Skeletal muscle satellite cell (primary cell): ENCODE results near the gene FXYD1.
A peak's percentile ranks its signal among the peaks of the same experiment; 100 is the strongest.

Experiments
- H3K27me3 ChIP-seq: 2 replicates; pipeline ENCODE4 v1.7.0; 2013; ENCODE audit warnings: low read length; ENCODE audit not compliant: control insufficient read depth, insufficient read depth
- H3K36me3 ChIP-seq: 2 replicates; pipeline ENCODE4 v1.7.0; 2013; ENCODE audit warnings: mild to moderate bottlenecking, control low read depth, low read length; ENCODE audit not compliant: insufficient read depth
- H3K4me1 ChIP-seq: 2 replicates; pipeline ENCODE4 v1.7.0; 2013; ENCODE audit warnings: low read length; ENCODE audit not compliant: control insufficient read depth, insufficient read depth
- H3K4me2 ChIP-seq: 2 replicates; pipeline ENCODE4 v1.7.0; 2013; ENCODE audit warnings: mild to moderate bottlenecking, low read length
- H3K4me3 ChIP-seq: 2 replicates; pipeline ENCODE4 v1.7.0; 2013; ENCODE audit warnings: low read length
- H3K9ac ChIP-seq: 2 replicates; pipeline ENCODE4 v1.7.0; 2013; ENCODE audit warnings: mild to moderate bottlenecking, low read depth, low read length, moderate library complexity
- H3K9me3 ChIP-seq: replicated peaks from 2 replicates; pipeline ENCODE4 v1.7.0; 2013; ENCODE audit warnings: mild to moderate bottlenecking, control low read depth, low read length

Gene FXYD1

GRCh38 chr19:35109395-35110112 lies 29.1 kb upstream of the FXYD1 start:
- H3K9me3 ChIP-seq, result no peaks in the 10 kb centered on the region
- H3K9ac ChIP-seq, result no peak overlapping the region
- H3K4me2 ChIP-seq, result no peak overlapping the region
- H3K36me3 ChIP-seq, result no peaks in the 10 kb centered on the region
- H3K4me1 ChIP-seq, result no peaks in the 10 kb centered on the region
- no peak overlapping the region for H3K4me3 ChIP-seq
- peaks cover 15% of the 10 kb centered on the region for H3K27me3 ChIP-seq

- peaks cover 21% of the 10 kb centered on the region for H3K27me3 ChIP-seq
- no peak overlapping the region for H3K9ac ChIP-seq
- H3K4me2 ChIP-seq, result no peak overlapping the region
- H3K4me3 ChIP-seq, result no peak overlapping the region
- H3K4me1 ChIP-seq, result no peaks in the 10 kb centered on the region
- H3K36me3 ChIP-seq, result no peaks in the 10 kb centered on the region
- H3K9me3 ChIP-seq, result no peaks in the 10 kb centered on the region
Measured at GRCh38 chr19:35110974-35111373, 27.6 kb upstream of the FXYD1 start.

- Histone ChIP-seq H3K9ac (no peak overlapping the region), H3K4me2 (no peak overlapping the region), H3K36me3 (no peaks in the 10 kb centered on the region), H3K9me3 (no peaks in the 10 kb centered on the region), H3K4me1 (no peaks in the 10 kb centered on the region), H3K4me3 (no peak overlapping the region), H3K27me3 (peaks cover 34% of the 10 kb centered on the region)
Measured at GRCh38 chr19:35112995-35113688, 25.5 kb upstream of the FXYD1 start.

DNA sequence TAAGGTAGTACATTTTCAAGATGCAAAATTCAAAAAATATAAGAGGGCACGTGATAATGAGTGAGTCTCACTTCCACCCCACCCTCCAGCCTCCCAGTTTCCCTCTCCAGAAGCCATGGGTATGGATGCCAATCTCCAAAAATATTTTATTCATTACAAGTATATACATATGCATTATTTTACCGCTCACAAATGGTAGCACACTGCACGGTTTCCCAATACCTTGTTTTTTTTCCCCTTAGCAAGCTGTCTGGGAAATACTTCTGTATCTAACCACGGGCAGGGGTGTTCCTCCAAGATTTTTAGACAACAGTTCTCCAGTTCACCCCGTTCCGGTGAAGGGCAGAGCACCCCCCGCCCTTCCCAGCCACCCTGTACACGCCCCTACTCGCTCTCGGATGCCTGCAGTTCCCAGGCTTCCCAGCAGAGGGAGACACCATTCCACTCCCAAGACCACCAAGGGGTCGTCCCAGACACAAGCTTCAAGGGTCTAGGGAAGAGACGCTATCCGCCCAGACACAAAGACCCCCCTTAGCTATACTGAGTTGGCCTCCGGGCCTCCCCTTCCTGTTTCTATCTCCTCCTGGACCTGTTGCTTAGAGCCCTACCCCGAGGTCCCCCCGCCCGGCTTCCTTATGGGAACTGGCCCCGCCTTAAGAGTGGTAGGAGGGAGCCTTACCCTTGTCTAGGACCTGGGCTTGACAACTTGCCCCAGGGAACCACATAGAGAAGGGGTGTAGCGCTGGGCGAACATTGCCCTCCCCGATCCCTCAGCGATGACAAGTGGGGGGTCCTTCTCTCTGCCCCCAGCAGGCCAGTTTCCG lies 24.1 kb upstream of the FXYD1 start:
- Histone ChIP-seq H3K9me3 (no peaks in the 10 kb centered on the region), H3K9ac (no peak overlapping the region), H3K27me3 (peaks cover 26% of the 10 kb centered on the region), H3K36me3 (no peaks in the 10 kb centered on the region), H3K4me3 (no peak overlapping the region), H3K4me2 (peak overlapping the region; percentile 15), H3K4me1 (no peaks in the 10 kb centered on the region)

DNA sequence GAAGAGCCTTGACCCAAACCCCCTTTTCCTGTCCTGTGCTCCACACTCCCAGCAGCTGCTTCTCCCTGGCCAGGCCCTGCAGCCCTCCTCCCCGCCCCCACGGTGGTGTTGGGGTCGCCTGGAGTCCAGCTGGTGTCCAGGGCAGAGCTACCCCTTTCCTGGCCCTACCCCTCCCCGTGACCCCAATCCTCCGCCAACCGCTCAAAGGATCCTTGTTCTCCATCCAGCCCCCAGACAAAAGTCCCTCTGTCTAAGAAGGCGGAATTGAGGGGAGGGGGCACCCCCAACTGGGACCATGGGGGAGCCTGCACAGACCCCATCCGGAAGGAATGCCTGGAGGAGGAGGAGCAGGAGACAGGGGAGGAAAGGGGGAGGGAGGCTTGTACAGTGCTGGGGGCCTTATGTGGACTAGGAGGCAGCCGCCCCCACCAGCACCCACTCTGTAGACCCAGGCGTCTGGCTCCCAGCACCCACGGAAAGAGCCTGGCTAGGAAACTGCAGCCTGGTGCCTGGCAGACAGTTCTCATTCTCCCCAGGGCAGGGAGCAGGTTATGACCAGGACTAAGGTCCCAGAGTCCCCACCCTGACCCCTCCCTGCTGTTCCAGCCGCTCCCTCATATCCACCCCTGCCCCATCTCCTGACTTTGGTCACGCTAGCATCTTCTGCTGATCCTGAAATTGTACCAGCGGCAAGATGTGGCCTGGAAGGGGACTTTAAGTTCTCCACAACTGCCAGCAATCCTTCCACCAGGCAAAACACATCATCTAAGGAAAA lies 23.3 kb upstream of the FXYD1 start, which contains the start of gene FXYD3:
Gene FXYD3 (plus strand): TSS at position 647 of the 775 bp plus-strand sequence. CDS start 3,554 bp downstream, outside the sequence.
- Histone ChIP-seq H3K4me1 (peaks cover 1% of the 10 kb centered on the region), H3K36me3 (no peaks in the 10 kb centered on the region), H3K9me3 (no peaks in the 10 kb centered on the region), H3K27me3 (peaks cover 21% of the 10 kb centered on the region), H3K4me2 (peak within 1 kb of the TSS; percentile 15), H3K4me3 (no peak within 1 kb of the TSS), H3K9ac (no peak within 1 kb of the TSS)

- Histone ChIP-seq H3K9ac (no peak overlapping the region), H3K27me3 (peaks cover 21% of the 10 kb centered on the region), H3K36me3 (no peaks in the 10 kb centered on the region), H3K4me2 (no peak overlapping the region), H3K9me3 (no peaks in the 10 kb centered on the region), H3K4me1 (peaks cover 7% of the 10 kb centered on the region), H3K4me3 (no peak overlapping the region)
Measured at GRCh38 chr19:35116072-35116801, 22.4 kb upstream of the FXYD1 start.

- H3K27me3 ChIP-seq, result peaks cover 21% of the 10 kb centered on the region
- no peak overlapping the region for H3K4me3 ChIP-seq
- H3K9me3 ChIP-seq, result no peaks in the 10 kb centered on the region
- H3K36me3 ChIP-seq, result no peaks in the 10 kb centered on the region
- no peak overlapping the region for H3K9ac ChIP-seq
- peaks cover 7% of the 10 kb centered on the region for H3K4me1 ChIP-seq
- H3K4me2 ChIP-seq, result no peak overlapping the region
Measured at GRCh38 chr19:35117116-35117515, 21.5 kb upstream of the FXYD1 start.

DNA sequence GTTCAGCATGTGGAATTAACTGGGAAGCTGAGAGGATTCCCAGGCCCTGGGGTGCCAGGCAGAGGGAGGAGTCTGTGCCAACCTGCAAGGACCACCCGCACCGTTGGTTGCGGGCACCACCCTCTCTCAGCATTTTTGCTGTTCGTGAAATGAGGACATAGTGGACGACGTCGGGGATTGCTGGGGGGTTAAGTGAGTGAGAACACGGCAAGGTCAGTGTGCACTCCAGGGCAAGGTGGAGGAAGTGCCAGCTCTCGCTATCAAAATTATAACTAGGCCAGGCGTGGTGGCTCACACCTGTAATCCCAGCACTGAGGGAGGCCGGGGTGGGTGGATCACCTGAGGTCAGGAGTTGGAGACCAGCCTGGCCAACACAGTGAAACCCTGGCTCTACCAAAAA lies 20.8 kb upstream of the FXYD1 start:
- no peak overlapping the region for H3K4me3 ChIP-seq
- peaks cover 7% of the 10 kb centered on the region for H3K4me1 ChIP-seq
- peaks cover 21% of the 10 kb centered on the region for H3K27me3 ChIP-seq
- no peaks in the 10 kb centered on the region for H3K9me3 ChIP-seq
- H3K4me2 ChIP-seq, result no peak overlapping the region
- no peak overlapping the region for H3K9ac ChIP-seq
- no peaks in the 10 kb centered on the region for H3K36me3 ChIP-seq

- Histone ChIP-seq H3K36me3 (no peaks in the 10 kb centered on the region), H3K9ac (no peak overlapping the region), H3K27me3 (peaks cover 21% of the 10 kb centered on the region), H3K9me3 (no peaks in the 10 kb centered on the region), H3K4me1 (peaks cover 12% of the 10 kb centered on the region), H3K4me2 (no peak overlapping the region), H3K4me3 (no peak overlapping the region)
Measured at GRCh38 chr19:35118268-35119020, 20.2 kb upstream of the FXYD1 start.

GRCh38 chr19:35119091-35119490 lies 19.5 kb upstream of the FXYD1 start:
- H3K27me3 ChIP-seq, result peaks cover 19% of the 10 kb centered on the region
- no peak overlapping the region for H3K4me3 ChIP-seq
- no peak overlapping the region for H3K9ac ChIP-seq
- no peak overlapping the region for H3K4me2 ChIP-seq
- peaks cover 19% of the 10 kb centered on the region for H3K4me1 ChIP-seq
- no peaks in the 10 kb centered on the region for H3K36me3 ChIP-seq
- no peaks in the 10 kb centered on the region for H3K9me3 ChIP-seq
